Lower leg skin (tissue), 4 donors: ENCODE measurements around the gene B4GALT2. TPM values are rescaled to one million over a fixed set of nuclear protein-coding genes. Genes with fewer than 3 reads are reported as not detected.
A peak's percentile ranks its signal among the peaks of the same experiment; 100 is the strongest.

Experiments used
- DNase-seq, 2 donors: peaks; one replicate each; pipeline ENCODE4 v3.0.0-alpha.2; 2019; ENCODE audit warnings: low spot score in 2 of 2
- H3K4me3 ChIP-seq: fragments of 200-600 bp; sonication (generic); 2 replicates; pipeline ENCODE4 v1.5.1; 2017; ENCODE audit warnings: mild to moderate bottlenecking, low read depth; ENCODE audit not compliant: poor library complexity, severe bottlenecking
- POLR2A ChIP-seq, 2 donors: fragments of 450-650 bp; IDR thresholded peaks; one replicate each; pipeline ENCODE4 v1.6.1; 2016 to 2017; ENCODE audit warnings: antibody characterized with exemption in 2 of 2, mild to moderate bottlenecking in 1 of 2, moderate library complexity in 1 of 2
- WGBS, 2 donors: methylation state at CpG; one replicate each; pipeline ENCODE4 v1.1.5; 2018; 5-methylcytosine and 5-hydroxymethylcytosine counted together
- intact Hi-C: fragments of 100-400 bp; cut with DNase I; formaldehyde crosslinking; loops from one replicate; pipeline ENCODE4 v1.15.0; 2023; ENCODE audit warnings: low total_unique reads
- total RNA-seq, 4 donors: library from RNA; depleted of rRNA; stranded (reverse); fragments of >200 nt; gene quantifications; one replicate each; pipeline ENCODE4 v1.1.0, GENCODE V29; 2016
- TF ChIP-seq, protein P1 (sequence below), 3 donors: fragments of 450-650 bp; IDR thresholded peaks; one replicate each; pipeline ENCODE4 v1.5.1; 2016; ENCODE audit warnings: antibody characterized with exemption in 3 of 3, mild to moderate bottlenecking in 3 of 3, moderate library complexity in 2 of 3

B4GALT2 gene
- total RNA-seq, 4 donors from 2014 or later = 21.6 to 50.5 (median 30.3) TPM

DNA sequence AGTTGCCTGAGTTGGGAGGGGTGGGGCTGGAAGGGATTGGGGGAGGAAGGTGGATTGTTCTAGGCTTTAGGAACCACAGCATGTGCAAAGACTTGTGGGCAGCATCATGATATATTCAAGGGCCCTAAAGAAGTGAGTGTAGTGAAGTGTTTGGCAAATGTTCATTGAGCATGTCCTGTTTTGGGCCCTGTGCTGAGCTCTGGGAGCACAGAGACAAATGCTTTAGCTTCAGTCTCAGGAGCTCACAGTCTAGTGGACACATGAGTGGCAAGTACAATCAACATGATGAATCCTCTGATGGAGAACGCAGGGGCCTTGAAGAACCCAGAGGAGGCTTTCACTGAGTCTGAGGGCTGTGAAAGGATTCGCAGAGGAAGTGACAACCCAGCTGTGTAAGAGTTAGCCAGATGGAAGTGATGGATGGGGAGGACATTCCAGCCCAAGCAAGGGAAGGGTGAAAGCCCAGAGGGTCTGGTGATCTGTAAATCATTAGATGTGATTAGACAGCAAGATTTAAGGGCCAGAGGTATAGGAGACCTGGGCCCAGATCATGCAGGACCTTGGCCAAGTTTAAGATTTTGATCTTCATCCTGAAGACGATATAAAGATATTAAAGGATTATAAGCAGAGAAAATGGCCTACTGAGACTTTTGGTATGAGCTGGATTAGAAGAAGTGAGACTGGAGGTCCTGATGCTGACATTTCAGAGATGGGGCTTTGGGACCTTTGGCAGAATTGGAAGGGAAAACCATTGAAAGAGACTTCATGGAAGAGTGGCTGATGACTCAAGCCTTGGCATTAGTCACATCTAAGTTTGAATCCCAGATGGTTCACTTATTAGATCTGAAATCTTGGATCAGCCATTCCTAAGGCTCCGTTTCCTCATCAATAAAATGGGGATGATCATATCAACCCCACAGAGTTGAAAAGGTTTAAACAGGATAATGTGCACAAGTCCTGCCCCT lies 27.7 kb upstream of the B4GALT2 start:
- intact Hi-C loops = no loop called here
- TF ChIP-seq POLR2A (IDR thresholded peaks at IDR 0.05) = no peak
- TF ChIP-seq, protein P1, sequence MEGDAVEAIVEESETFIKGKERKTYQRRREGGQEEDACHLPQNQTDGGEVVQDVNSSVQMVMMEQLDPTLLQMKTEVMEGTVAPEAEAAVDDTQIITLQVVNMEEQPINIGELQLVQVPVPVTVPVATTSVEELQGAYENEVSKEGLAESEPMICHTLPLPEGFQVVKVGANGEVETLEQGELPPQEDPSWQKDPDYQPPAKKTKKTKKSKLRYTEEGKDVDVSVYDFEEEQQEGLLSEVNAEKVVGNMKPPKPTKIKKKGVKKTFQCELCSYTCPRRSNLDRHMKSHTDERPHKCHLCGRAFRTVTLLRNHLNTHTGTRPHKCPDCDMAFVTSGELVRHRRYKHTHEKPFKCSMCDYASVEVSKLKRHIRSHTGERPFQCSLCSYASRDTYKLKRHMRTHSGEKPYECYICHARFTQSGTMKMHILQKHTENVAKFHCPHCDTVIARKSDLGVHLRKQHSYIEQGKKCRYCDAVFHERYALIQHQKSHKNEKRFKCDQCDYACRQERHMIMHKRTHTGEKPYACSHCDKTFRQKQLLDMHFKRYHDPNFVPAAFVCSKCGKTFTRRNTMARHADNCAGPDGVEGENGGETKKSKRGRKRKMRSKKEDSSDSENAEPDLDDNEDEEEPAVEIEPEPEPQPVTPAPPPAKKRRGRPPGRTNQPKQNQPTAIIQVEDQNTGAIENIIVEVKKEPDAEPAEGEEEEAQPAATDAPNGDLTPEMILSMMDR (IDR thresholded peaks at IDR 0.05) = no peak
- 86 to 90% methylated on average over 4 of the region's 4 CpGs for whole genome bisulfite sequencing, 2 donors

DNA sequence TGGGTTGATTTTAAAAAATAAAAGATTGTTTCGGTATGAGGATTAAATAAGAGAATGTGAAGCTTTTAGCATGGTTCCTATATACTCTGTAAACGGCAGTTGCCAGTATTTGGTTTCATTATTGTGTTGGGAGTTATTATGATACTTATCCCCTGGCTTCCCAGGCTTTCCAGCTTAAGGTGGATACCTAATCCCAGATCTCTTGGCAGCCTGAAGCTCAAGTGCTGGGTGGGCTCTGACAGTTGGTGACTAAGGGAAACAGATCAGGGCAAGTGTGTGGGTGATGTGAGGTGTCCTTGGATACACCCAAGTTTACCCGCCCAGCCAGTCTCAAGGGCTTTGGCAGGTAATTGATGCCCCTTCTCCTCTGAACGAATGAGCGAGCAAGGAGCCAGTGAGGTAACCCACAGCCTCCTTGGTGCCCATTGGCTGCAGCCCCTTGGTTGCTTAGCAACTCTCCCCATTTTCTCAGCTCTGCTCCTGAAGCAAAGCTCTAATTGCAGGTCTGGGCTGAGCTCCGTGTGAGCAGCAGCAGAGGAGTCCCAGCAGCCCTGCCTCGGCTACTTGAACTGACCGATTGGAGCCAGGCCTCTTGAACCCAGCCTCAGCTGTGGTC lies 26.2 kb upstream of the B4GALT2 start:
- WGBS, 2 donors = 66 to 69% methylated on average over 8 of the region's 8 CpGs
- TF ChIP-seq, protein P1 (IDR thresholded peaks at IDR 0.05) = no peak
- TF ChIP-seq POLR2A (IDR thresholded peaks at IDR 0.05) = no peak
- no peak for DNase-seq
- intact Hi-C loops = no loop called here
- H3K4me3 ChIP-seq = no peak overlapping the region

More for the DNA sequence above, 27.7 kb upstream of the B4GALT2 start:
- no peak overlapping the region for H3K4me3 ChIP-seq
- DNase-seq = no peak

DNA sequence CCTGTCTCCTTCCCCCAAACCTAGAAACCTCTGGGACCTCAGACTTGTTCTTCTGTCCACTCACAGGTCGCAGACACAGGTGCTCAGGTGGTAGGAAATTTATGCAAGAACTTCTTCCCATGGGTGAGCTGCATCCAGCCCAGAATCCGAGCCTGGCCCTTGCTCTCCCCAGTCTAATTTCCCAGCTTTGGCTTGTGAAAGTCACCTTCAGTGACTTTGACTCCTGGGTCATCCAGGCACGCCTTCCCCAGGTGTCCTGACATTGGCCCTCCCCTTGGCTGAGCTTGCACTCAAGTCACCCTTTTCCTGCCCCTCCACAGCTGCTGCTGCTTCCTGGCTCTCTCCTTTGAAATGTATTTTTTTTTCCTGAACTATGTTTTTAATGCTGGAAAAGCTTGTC lies 25.6 kb upstream of the B4GALT2 start:
- peak in 1 of 2 donors; percentile 48 for DNase-seq
- TF ChIP-seq, protein P1 (IDR thresholded peaks at IDR 0.05) = no peak
- no peak for TF ChIP-seq POLR2A (IDR thresholded peaks at IDR 0.05)
- intact Hi-C loops = no loop called here
- WGBS, 2 donors = 74 to 79% methylated on average over 3 of the region's 3 CpGs
- H3K4me3 ChIP-seq = no peak overlapping the region

DNA sequence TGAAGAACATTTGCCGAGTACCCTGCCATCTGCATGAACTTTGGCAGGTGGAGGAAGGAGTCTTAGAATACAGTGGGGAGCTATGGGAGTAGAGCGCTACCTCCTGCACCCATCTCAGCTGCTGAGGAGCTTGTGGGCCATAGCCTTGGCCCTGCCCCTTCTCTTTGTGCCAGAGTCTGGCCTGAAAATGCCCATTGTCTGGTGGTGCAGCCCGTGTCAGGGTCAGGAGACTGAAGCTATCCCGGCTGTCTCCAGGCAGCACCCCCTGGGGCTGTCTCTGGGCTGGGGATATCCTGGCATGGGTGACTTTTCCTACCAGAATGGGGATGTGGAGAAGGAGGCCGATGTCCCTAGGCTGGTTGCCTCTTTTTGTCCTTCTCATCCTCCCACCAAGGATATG lies 25.0 kb upstream of the B4GALT2 start:
- 80 to 83% methylated on average over 5 of the region's 5 CpGs for WGBS, 2 donors
- H3K4me3 ChIP-seq = no peak overlapping the region
- TF ChIP-seq POLR2A (IDR thresholded peaks at IDR 0.05) = no peak
- TF ChIP-seq, protein P1 (IDR thresholded peaks at IDR 0.05) = no peak
- intact Hi-C loops = no loop called here
- no peak for DNase-seq

DNA sequence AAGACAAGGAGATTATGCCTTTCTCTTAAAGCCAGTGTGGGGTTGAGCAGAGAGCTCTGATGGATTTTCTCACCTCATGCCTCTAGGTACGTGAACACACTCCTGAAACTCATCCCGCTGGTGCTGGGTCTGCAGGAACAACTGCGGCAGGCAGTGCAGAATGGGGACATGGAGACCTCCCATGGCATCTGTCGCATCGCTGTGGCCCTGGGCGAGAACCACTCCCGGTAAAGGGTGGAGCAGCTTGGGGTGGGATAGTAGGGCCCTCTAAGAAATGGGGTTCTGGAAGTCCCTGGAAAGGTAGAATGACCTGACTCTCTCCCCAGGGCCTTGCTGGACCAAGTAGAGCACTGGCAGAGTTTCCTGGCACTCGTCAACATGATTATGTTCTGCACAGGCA lies 22.8 kb upstream of the B4GALT2 start:
- intact Hi-C loops = no loop called here
- no peak overlapping the region for H3K4me3 ChIP-seq

More for the DNA sequence above, 22.8 kb upstream of the B4GALT2 start:
- no peak for DNase-seq
- WGBS, 2 donors = 96 to 97% methylated on average over 8 of the region's 8 CpGs
- TF ChIP-seq, protein P1 (IDR thresholded peaks at IDR 0.05) = no peak
- no peak for TF ChIP-seq POLR2A (IDR thresholded peaks at IDR 0.05)
